Thymus (tissue), 11 donors: ENCODE measurements around the gene RGS10. TPM values are rescaled to one million over a fixed set of nuclear protein-coding genes. Genes with fewer than 3 reads are reported as not detected.
"Not testable (repeated sequence)": the region's sequence is repeated elsewhere in the genome, so short reads cannot be mapped to it uniquely, and the experiment has no call there.

Experiments used
- DNase-seq, 9 donors: peaks; one replicate each; pipeline ENCODE4 v3.0.0-alpha.2; 2013; ENCODE audit warnings: low spot score in 9 of 9, low read depth in 6 of 9, missing footprints in 1 of 9
- H3K27ac ChIP-seq, 2 donors: one replicate each; pipeline ENCODE4 v1.5.1; 2013; ENCODE audit warnings: control low read depth in 1 of 2, low read depth in 1 of 2, low read length in 1 of 2, mild to moderate bottlenecking in 1 of 2, moderate library complexity in 1 of 2
- H3K27me3 ChIP-seq, 2 donors: one replicate each; pipeline ENCODE4 v1.5.1; 2013; ENCODE audit warnings: low read length in 1 of 2; ENCODE audit not compliant: control insufficient read depth in 2 of 2, insufficient read depth in 1 of 2
- H3K36me3 ChIP-seq, 2 donors: one replicate each; pipeline ENCODE4 v1.5.1; 2013; ENCODE audit warnings: low read length in 1 of 2, mild to moderate bottlenecking in 1 of 2, moderate library complexity in 1 of 2; ENCODE audit not compliant: control insufficient read depth in 2 of 2, insufficient read depth in 2 of 2
- H3K4me1 ChIP-seq, 2 donors: one replicate each; pipeline ENCODE4 v1.5.1; 2013; ENCODE audit warnings: low read length in 2 of 2; ENCODE audit not compliant: control insufficient read depth in 2 of 2, insufficient read depth in 2 of 2
- H3K4me3 ChIP-seq, 2 donors: one replicate each; pipeline ENCODE4 v1.5.1; 2013; ENCODE audit warnings: low read length in 2 of 2, control low read depth in 1 of 2, mild to moderate bottlenecking in 1 of 2
- H3K9me3 ChIP-seq, 2 donors: one replicate each; pipeline ENCODE4 v1.5.1; 2013; ENCODE audit warnings: low read length in 1 of 2, mild to moderate bottlenecking in 1 of 2; ENCODE audit not compliant: control insufficient read depth in 2 of 2, insufficient read depth in 1 of 2
- WGBS: extraction: QIAGEN DNeasy Blood & Tissue Kit; methylation state at CpG from one replicate; pipeline ENCODE4 v1.1.7; 2013; 5-methylcytosine and 5-hydroxymethylcytosine counted together
- polyA plus RNA-seq: library from polyadenylated mRNA; stranded (reverse); fragments of 200-250 nt; gene quantifications from one replicate; pipeline ENCODE4 v1.2.3, GENCODE V29; 2013
- total RNA-seq: library from RNA; stranded (reverse); fragments of 120-200 nt; gene quantifications from one replicate; pipeline ENCODE4 v1.2.4, GENCODE V29; 2013
- donor health status: healthy.

The RGS10 gene
- total and polyA plus RNA-seq, 2 donors = 304 to 372 TPM

GRCh38 chr10:119556081-119556480 lies 13.6 kb upstream of the RGS10 start:
- H3K27me3 ChIP-seq, DNase-seq, H3K27ac ChIP-seq, H3K4me1 ChIP-seq, H3K4me3 ChIP-seq, H3K36me3 ChIP-seq, H3K9me3 ChIP-seq: not testable (repeated sequence)
- WGBS = 99% methylated on average over 2 of the region's 2 CpGs

DNA sequence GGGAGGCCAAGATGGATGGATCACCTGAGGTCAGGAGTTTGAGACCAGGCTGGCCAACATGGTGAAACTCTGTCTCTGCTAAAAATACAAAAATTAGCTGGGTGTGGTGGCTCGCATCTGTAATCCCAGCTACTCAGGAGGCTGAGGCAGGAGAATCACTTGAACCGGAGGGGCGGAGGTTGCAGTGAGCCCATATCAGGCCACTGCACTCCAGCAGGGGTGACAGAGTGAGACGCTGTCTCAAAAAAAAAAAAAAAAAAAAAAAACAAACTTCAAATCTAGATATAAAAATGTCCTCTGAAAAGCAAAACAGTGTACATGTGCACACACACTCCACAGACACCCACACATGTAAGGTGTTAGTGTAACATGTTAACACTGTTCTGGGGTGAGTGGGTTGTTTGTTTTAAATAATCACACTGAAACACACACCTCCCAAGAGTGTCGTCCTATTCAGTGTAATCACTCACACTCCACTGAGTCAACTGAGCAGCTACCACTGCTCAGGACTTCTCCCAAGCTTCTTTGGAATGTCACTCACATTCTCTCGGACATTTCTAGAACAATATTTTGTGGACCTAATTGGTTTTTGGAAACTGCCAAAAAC lies 12.8 kb upstream of the RGS10 start:
- no peak for DNase-seq
- Histone ChIP-seq H3K27ac (no peak overlapping the region), H3K4me1 (no peaks in the 10 kb centered on the region), H3K9me3 (no peaks in the 10 kb centered on the region), H3K27me3 (no peaks in the 10 kb centered on the region), H3K4me3 (no peak overlapping the region), H3K36me3 (no peaks in the 10 kb centered on the region)
- WGBS = 98% methylated on average over 6 of the region's 6 CpGs

DNA sequence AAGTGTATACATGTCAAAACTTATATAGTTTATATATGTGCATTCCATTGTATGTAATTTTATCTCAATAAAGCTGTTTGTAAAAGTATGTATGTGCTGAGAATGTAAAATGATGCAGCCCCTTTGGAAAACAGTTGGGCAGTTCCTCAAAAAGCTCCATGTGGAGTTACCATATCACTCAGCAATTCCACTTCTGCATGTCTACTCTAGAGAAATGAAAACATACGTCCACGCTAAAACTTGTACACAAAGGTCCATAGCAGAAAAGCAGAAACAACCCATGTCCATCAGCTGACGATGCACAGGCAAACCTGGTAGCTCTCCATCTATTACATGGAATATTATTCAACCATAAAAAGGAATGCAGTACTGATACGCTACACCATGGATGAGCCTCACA lies 8.3 kb upstream of the RGS10 start:
- H3K27ac ChIP-seq = no peak overlapping the region
- no peaks in the 10 kb centered on the region for H3K36me3 ChIP-seq
- H3K4me3 ChIP-seq = no peak overlapping the region
- peaks cover 0 to 3% of the 10 kb centered on the region in 2 donors for H3K4me1 ChIP-seq
- H3K27me3 ChIP-seq = no peaks in the 10 kb centered on the region
- WGBS = 89% methylated on average over 4 of the region's 4 CpGs
- DNase-seq = no peak
- H3K9me3 ChIP-seq = no peaks in the 10 kb centered on the region

DNA sequence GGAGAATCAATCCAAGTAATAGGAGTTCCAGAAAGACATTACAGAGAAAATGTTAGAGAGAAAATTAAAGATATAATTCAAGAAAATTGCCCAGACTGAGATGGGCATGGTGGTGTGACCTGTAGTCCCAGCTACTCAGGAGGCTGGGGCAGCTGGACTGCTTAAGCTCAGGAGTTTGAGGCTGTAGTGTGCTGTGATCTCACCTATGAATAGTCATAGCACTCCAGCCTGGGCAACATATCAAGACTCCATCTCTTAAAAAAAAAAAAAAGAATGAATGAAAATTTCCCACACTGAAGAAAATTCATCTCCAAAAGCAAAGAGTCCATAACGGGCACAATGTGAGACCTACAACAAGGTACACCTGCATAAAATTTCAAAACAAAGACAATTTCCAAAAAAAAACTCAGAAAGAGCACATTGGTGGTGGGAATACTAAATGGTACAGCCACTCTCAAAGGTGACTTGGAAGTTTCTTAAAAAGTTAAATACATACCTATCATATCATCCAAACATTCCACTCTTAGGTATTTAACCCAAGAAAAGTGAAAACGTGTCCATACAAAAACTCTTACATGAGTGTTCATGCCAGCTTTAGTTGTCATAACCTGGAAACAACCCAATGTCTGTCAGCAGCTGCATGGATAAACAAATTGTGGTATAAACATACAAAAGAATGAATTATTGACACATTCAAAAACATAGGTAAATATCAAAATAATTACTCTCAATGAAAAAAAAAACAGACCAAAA lies 6.9 kb upstream of the RGS10 start:
- H3K4me3 ChIP-seq = no peak overlapping the region
- no peaks in the 10 kb centered on the region for H3K27me3 ChIP-seq
- H3K4me1 ChIP-seq = peaks cover 0 to 3% of the 10 kb centered on the region in 2 donors
- H3K27ac ChIP-seq = no peak overlapping the region
- DNase-seq = no peak
- H3K36me3 ChIP-seq = no peaks in the 10 kb centered on the region
- H3K9me3 ChIP-seq = no peaks in the 10 kb centered on the region
- 90% methylated on average over 2 of the region's 2 CpGs for WGBS

GRCh38 chr10:119546009-119546408 lies 3.5 kb upstream of the RGS10 start:
- Histone ChIP-seq H3K4me3 (no peak overlapping the region), H3K36me3 (no peaks in the 10 kb centered on the region), H3K27ac (no peak overlapping the region), H3K27me3 (peaks cover 0 to 7% of the 10 kb centered on the region in 2 donors), H3K4me1 (peaks cover 2 to 16% of the 10 kb centered on the region in 2 donors), H3K9me3 (no peaks in the 10 kb centered on the region)
- WGBS = 94% methylated on average over 3 of the region's 3 CpGs
- DNase-seq = no peak

DNA sequence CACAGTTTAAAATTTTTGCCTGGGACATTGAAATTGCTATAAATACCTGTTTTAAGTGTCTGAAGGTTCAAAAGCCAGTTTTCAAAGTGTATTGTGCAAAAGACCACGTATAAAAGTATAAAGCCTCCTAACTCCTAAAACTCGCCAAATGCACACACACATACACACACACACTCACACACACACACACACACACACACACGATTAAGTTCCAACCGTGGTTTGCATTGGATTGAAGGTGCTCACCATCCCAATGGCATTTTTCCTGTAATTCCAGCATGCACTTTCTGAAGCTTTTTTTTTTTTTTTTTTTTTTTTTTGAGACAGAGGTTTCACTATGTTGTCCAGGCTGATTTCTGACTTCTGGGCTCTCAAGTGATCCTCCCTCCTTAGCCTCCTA lies 2.8 kb upstream of the RGS10 start:
- Histone ChIP-seq H3K27me3 (peaks cover 0 to 7% of the 10 kb centered on the region in 2 donors), H3K27ac (no peak overlapping the region), H3K4me3 (no peak overlapping the region), H3K4me1 (peaks cover 2 to 23% of the 10 kb centered on the region in 2 donors), H3K36me3 (no peaks in the 10 kb centered on the region), H3K9me3 (no peaks in the 10 kb centered on the region)
- 77% methylated on average over 4 of the region's 4 CpGs for WGBS
- no peak for DNase-seq

DNA sequence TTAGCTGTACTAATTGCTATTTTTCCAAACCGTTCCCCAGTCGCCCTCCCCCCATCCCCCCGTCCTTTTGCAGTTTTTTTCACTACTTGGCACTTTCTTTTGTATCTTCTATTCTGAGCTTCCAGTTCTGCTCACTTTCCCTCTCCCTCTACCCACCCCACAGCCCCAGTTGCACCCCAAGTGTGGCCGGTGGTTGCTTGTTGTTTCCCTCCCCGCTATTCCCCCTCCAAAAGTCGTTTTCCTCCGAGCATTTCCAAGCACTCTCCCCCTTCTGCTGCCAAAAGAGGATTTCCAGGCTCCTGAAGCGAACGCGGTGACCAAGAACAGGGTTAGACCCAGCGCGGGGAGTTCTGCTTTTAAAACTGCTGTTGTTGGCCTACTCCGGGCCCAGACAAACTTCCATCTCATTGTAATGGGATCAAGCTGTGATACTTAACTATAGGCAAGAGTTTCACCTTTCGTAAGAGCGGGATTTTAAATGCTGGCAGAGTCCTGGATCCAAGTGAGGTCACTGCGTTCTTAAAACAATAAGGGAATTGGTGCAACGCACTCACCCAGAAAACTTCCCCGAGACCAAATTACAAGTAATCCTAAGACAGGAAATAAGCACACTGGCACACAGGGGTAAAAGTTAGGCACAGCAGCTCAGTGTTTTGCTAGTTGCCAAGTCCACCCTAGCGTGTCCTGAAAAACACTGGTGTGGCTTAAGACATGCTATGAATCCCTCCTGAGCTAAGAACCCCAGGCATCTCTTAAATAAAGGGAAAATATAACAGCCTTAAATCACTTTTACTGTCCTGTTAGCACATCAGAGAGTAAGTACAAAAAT lies 1.5 kb upstream of the RGS10 start:
- 81% methylated on average over 19 of the region's 19 CpGs for WGBS
- Histone ChIP-seq H3K27me3 (peaks cover 0 to 7% of the 10 kb centered on the region in 2 donors), H3K4me1 (peaks cover 10 to 35% of the 10 kb centered on the region in 2 donors), H3K9me3 (no peaks in the 10 kb centered on the region), H3K4me3 (peak overlapping the region; percentile 95 to 98), H3K27ac (no peak overlapping the region), H3K36me3 (peaks cover 0 to 3% of the 10 kb centered on the region in 2 donors)
- no peak for DNase-seq

GRCh38 chr10:119542988-119543813 lies 682 bp upstream of the RGS10 start:
- WGBS = under 1% methylated on average over 78 of the region's 78 CpGs
- DNase-seq = peak in 7 of 9 donors; percentile 34 to 83 (median 58)
- H3K36me3 ChIP-seq = peaks cover 0 to 3% of the 10 kb centered on the region in 2 donors
- H3K4me3 ChIP-seq = peak overlapping the region; percentile 95 to 98
- H3K9me3 ChIP-seq = no peaks in the 10 kb centered on the region
- peaks cover 0 to 7% of the 10 kb centered on the region in 2 donors for H3K27me3 ChIP-seq
- peaks cover 18 to 41% of the 10 kb centered on the region in 2 donors for H3K4me1 ChIP-seq
- peak overlapping the region; percentile 60 to 86 for H3K27ac ChIP-seq
